SK-N-SH treated with all-trans-retinoic acid at 6 μM for 48 hours (cell line): Measurements from ENCODE around the gene TEDC2.

Experiments
- ATAC-seq: fragments of 200-7000 bp; cut with Tn5 transposase; 3 replicates; pipeline ENCODE4 v1.9.1; 2020; ENCODE audit warnings: mild to moderate bottlenecking, moderate library complexity
- ARNTL ChIP-seq: fragments of 450-650 bp; formaldehyde crosslinking; IDR thresholded peaks from 2 replicates; pipeline ENCODE4 v1.5.0; 2020; ENCODE audit warnings: low read depth, mild to moderate bottlenecking, moderate library complexity, borderline replicate concordance
- BACH2 ChIP-seq: fragments of 250-450 bp; sonication (Bioruptor Pico); IDR thresholded peaks from 2 replicates; pipeline ENCODE4 v1.9.0; 2021; ENCODE audit warnings: mild to moderate bottlenecking, borderline replicate concordance
- CSDC2 ChIP-seq: fragments of 250-450 bp; sonication (Bioruptor Pico); IDR thresholded peaks from 2 replicates; pipeline ENCODE4 v1.5.0; 2020; ENCODE audit warnings: mild to moderate bottlenecking, moderate library complexity
- ESRRG ChIP-seq: fragments of 250-450 bp; sonication (Bioruptor Pico); IDR thresholded peaks from 2 replicates; pipeline ENCODE4 v1.6.1; 2021; ENCODE audit warnings: mild to moderate bottlenecking
- ISL1 ChIP-seq: fragments of 250-450 bp; sonication (Bioruptor Pico); IDR thresholded peaks from 2 replicates; pipeline ENCODE4 v2.1.2; 2022; ENCODE audit warnings: mild to moderate bottlenecking, moderate library complexity
- OSR1 ChIP-seq: fragments of 250-450 bp; sonication (Bioruptor Pico); IDR thresholded peaks from 2 replicates; pipeline ENCODE4 v1.8.0; 2022; ENCODE audit warnings: moderate library complexity, mild to moderate bottlenecking, inconsistent platforms
- PPARA ChIP-seq: fragments of 250-450 bp; sonication (Bioruptor Pico); IDR thresholded peaks from 2 replicates; pipeline ENCODE4 v1.5.0; 2020; ENCODE audit warnings: mild to moderate bottlenecking, borderline replicate concordance
- RARB ChIP-seq: fragments of 250-450 bp; sonication (Bioruptor Pico); IDR thresholded peaks from 2 replicates; pipeline ENCODE4 v1.8.0; 2021; ENCODE audit warnings: mild to moderate bottlenecking, moderate library complexity
- SNAI2 ChIP-seq: fragments of 250-450 bp; sonication (Bioruptor Pico); IDR thresholded peaks from 2 replicates; pipeline ENCODE4 v1.5.0; 2020; ENCODE audit warnings: mild to moderate bottlenecking, moderate library complexity
- TCF4 ChIP-seq: fragments of 250-450 bp; sonication (Bioruptor Pico); IDR thresholded peaks from 2 replicates; pipeline ENCODE4 v1.8.0; 2021; ENCODE audit warnings: mild to moderate bottlenecking, moderate library complexity, borderline replicate concordance
- TOX ChIP-seq: fragments of 250-450 bp; sonication (Bioruptor Pico); IDR thresholded peaks from 2 replicates; pipeline ENCODE4 v1.8.0; 2021; ENCODE audit warnings: mild to moderate bottlenecking, moderate library complexity, borderline replicate concordance
- ZC3H10 ChIP-seq: fragments of 250-450 bp; sonication (Bioruptor Pico); IDR thresholded peaks from 2 replicates; pipeline ENCODE4 v1.5.1; 2021; ENCODE audit warnings: mild to moderate bottlenecking, moderate library complexity
- ZFP3 ChIP-seq: fragments of 250-450 bp; sonication (Bioruptor Pico); IDR thresholded peaks from 2 replicates; pipeline ENCODE4 v1.5.0; 2020; ENCODE audit warnings: mild to moderate bottlenecking, moderate library complexity
- ZFP30 ChIP-seq: fragments of 450-650 bp; formaldehyde crosslinking; IDR thresholded peaks from 2 replicates; pipeline ENCODE4 v1.5.0; 2022; ENCODE audit warnings: mild to moderate bottlenecking, moderate library complexity
- ZNF565 ChIP-seq: fragments of 450-650 bp; formaldehyde crosslinking; conservative IDR thresholded peaks from 2 replicates; pipeline ENCODE4 v1.5.0; 2020; ENCODE audit warnings: low read depth, mild to moderate bottlenecking, moderate library complexity
- ZNF70 ChIP-seq: fragments of 450-650 bp; formaldehyde crosslinking; IDR thresholded peaks from 2 replicates; pipeline ENCODE4 v1.5.0; 2020; ENCODE audit warnings: mild to moderate bottlenecking, moderate library complexity
- ZNF8 ChIP-seq: fragments of 450-650 bp; formaldehyde crosslinking; IDR thresholded peaks from 2 replicates; pipeline ENCODE4 v1.5.0; 2020; ENCODE audit warnings: mild to moderate bottlenecking, moderate library complexity
- TF ChIP-seq, protein P1 (sequence below): fragments of 250-450 bp; sonication (Bioruptor Pico); IDR thresholded peaks from 2 replicates; pipeline ENCODE4 v1.5.0; 2020; ENCODE audit warnings: mild to moderate bottlenecking, moderate library complexity
- TF ChIP-seq, protein P2 (sequence below): fragments of 250-450 bp; sonication (Bioruptor Pico); IDR thresholded peaks from 2 replicates; pipeline ENCODE4 v1.8.0; 2020; ENCODE audit warnings: mild to moderate bottlenecking, moderate library complexity, borderline replicate concordance
- TF ChIP-seq, protein P3 (sequence below): fragments of 250-450 bp; sonication (Bioruptor Pico); IDR thresholded peaks from 2 replicates; pipeline ENCODE4 v1.8.0; 2021; ENCODE audit warnings: low read depth, mild to moderate bottlenecking, moderate library complexity, borderline replicate concordance

The TEDC2 gene, protein sequence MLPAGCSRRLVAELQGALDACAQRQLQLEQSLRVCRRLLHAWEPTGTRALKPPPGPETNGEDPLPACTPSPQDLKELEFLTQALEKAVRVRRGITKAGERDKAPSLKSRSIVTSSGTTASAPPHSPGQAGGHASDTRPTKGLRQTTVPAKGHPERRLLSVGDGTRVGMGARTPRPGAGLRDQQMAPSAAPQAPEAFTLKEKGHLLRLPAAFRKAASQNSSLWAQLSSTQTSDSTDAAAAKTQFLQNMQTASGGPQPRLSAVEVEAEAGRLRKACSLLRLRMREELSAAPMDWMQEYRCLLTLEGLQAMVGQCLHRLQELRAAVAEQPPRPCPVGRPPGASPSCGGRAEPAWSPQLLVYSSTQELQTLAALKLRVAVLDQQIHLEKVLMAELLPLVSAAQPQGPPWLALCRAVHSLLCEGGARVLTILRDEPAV

DNA sequence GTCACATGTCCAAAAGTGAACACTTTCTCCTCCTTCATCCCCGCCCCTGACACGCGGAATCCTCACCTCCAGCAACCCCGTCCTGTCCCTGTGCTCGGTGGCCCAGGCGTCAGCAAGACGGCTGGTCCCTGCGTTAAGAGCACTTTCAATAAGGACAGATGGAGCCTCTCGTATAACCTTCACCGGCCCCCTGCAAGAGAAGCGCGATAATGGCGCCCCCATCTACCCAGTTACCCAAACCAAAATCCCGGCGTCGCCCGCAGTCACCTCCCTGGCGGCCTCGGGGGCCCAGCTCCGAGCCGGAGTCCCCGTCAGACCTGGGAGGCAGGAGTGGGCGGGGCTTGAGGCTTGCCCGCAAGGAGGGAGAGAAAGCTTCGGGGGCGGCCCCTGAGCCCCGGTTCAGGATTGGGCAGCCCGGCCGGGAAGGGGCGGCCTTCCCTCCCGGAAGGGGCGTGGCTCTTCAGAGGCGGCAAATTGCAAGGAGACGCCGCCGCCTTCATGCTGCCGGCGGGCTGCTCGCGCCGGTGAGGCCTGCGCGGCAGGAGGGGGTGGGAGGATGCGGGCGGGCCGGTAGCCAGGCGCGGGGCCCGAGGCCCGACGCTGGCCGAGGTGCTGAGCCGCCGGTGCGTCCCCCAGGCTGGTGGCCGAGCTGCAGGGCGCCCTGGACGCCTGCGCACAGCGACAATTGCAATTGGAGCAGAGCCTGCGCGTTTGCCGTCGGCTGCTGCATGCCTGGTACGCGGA is at the start of gene TEDC2:
TSS of gene TEDC2 (plus strand) at position 463 of the 744 bp plus-strand sequence. CDS start at position 499, 36 bp downstream.
- TF ChIP-seq ESRRG (CRISPR knock-in tag) (no peak), ZC3H10 (no peak), SNAI2 (CRISPR knock-in tag) (no peak), PPARA (CRISPR knock-in tag) (no peak), TOX (no peak), ZNF70 (CRISPR knock-in tag) (no peak), TCF4 (no peak), ARNTL (no peak), RARB (CRISPR knock-in tag) (no peak)
- TF ChIP-seq, protein P1, sequence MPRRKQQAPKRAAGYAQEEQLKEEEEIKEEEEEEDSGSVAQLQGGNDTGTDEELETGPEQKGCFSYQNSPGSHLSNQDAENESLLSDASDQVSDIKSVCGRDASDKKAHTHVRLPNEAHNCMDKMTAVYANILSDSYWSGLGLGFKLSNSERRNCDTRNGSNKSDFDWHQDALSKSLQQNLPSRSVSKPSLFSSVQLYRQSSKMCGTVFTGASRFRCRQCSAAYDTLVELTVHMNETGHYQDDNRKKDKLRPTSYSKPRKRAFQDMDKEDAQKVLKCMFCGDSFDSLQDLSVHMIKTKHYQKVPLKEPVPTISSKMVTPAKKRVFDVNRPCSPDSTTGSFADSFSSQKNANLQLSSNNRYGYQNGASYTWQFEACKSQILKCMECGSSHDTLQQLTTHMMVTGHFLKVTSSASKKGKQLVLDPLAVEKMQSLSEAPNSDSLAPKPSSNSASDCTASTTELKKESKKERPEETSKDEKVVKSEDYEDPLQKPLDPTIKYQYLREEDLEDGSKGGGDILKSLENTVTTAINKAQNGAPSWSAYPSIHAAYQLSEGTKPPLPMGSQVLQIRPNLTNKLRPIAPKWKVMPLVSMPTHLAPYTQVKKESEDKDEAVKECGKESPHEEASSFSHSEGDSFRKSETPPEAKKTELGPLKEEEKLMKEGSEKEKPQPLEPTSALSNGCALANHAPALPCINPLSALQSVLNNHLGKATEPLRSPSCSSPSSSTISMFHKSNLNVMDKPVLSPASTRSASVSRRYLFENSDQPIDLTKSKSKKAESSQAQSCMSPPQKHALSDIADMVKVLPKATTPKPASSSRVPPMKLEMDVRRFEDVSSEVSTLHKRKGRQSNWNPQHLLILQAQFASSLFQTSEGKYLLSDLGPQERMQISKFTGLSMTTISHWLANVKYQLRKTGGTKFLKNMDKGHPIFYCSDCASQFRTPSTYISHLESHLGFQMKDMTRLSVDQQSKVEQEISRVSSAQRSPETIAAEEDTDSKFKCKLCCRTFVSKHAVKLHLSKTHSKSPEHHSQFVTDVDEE (CRISPR knock-in tag): no peak
- ATAC-seq: peak; percentile 96

DNA sequence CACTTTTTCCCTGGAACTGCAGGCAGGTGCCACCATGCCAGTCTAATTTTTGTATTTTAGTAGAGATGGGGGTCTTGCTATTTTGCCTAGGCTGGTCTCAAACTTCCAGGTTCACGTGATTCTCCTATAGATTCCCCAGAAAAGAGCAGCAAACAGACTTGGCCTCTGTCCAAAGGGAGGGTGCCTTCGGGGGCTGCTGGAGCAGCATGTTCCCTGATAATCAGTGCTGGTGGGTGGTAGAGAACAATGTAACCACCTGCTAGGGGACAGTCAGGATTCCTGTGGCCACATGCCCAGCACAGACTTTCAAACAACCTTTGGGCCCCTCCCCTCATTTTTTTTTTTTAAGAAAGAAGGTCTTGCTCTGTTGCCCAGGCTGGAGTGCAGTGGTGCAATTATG is 44.8 kb upstream of the TEDC2 start:
- no peak for ATAC-seq
- TF ChIP-seq RARB (CRISPR knock-in tag) (no peak), ZFP3 (CRISPR knock-in tag) (no peak)

DNA sequence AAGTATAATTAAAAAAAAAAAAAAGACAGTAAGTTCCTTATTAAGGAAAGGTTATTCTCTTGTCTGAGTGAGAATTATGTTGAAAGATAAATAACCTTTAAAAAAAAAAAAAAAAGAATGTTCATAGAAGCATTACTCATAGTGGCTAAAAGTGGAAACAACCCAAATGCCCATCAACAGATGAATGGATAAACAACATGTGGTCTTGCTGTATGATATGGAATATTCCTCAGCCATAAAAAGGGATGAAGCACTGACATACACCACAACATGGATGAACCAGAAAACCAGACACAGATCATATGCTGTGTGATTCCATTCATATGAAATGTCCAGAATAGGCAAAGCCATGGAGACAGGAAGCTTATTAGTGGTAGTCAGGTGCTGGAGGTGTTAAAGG is 39.9 kb upstream of the TEDC2 start:
- ATAC-seq: no peak

More for the DNA sequence above, 39.9 kb upstream of the TEDC2 start:
- TF ChIP-seq, protein P1 (CRISPR knock-in tag): no peak
- TF ChIP-seq SNAI2 (CRISPR knock-in tag) (no peak), ZNF8 (no peak), OSR1 (CRISPR knock-in tag) (no peak), ZFP3 (CRISPR knock-in tag) (no peak), TOX (no peak), BACH2 (CRISPR knock-in tag) (no peak), ZNF565 (CRISPR knock-in tag) (no peak), ZNF70 (CRISPR knock-in tag) (no peak), ZFP30 (CRISPR knock-in tag) (no peak), PPARA (CRISPR knock-in tag) (no peak), ARNTL (no peak), CSDC2 (CRISPR knock-in tag) (no peak), ISL1 (no peak), ESRRG (CRISPR knock-in tag) (no peak)
- TF ChIP-seq, protein P2, sequence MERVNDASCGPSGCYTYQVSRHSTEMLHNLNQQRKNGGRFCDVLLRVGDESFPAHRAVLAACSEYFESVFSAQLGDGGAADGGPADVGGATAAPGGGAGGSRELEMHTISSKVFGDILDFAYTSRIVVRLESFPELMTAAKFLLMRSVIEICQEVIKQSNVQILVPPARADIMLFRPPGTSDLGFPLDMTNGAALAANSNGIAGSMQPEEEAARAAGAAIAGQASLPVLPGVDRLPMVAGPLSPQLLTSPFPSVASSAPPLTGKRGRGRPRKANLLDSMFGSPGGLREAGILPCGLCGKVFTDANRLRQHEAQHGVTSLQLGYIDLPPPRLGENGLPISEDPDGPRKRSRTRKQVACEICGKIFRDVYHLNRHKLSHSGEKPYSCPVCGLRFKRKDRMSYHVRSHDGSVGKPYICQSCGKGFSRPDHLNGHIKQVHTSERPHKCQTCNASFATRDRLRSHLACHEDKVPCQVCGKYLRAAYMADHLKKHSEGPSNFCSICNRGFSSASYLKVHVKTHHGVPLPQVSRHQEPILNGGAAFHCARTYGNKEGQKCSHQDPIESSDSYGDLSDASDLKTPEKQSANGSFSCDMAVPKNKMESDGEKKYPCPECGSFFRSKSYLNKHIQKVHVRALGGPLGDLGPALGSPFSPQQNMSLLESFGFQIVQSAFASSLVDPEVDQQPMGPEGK (CRISPR knock-in tag): no peak
- TF ChIP-seq, protein P3, sequence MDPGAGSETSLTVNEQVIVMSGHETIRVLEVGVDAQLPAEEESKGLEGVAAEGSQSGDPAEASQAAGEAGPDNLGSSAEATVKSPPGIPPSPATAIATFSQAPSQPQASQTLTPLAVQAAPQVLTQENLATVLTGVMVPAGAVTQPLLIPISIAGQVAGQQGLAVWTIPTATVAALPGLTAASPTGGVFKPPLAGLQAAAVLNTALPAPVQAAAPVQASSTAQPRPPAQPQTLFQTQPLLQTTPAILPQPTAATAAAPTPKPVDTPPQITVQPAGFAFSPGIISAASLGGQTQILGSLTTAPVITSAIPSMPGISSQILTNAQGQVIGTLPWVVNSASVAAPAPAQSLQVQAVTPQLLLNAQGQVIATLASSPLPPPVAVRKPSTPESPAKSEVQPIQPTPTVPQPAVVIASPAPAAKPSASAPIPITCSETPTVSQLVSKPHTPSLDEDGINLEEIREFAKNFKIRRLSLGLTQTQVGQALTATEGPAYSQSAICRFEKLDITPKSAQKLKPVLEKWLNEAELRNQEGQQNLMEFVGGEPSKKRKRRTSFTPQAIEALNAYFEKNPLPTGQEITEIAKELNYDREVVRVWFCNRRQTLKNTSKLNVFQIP (CRISPR knock-in tag): no peak
